Measurements from ENCODE around the gene BICDL2. TPM values are rescaled to one million over a fixed set of nuclear protein-coding genes. Genes with fewer than 3 reads are reported as not detected.
A peak's percentile ranks its signal among the peaks of the same experiment; 100 is the strongest.

The BICDL2 gene
- total and polyA plus RNA-seq, 2 donors (not counting 1 experiment from before 2014, with no cell fraction given) = not detected

GRCh38 chr16:3029491-3030221 is 7.1 kb downstream of the BICDL2 start:
- no peak overlapping the region for H3K27ac ChIP-seq (ENCODE audit: insufficient read depth, low read length)
- no peak overlapping the region for H2AFZ ChIP-seq (ENCODE audit: low read length)
- no peak for TF ChIP-seq CTCF (conservative IDR thresholded peaks at IDR 0.05 in 1 of 2, IDR thresholded peaks at IDR 0.05 in 1 of 2; ENCODE audit: low read depth in 1 of 2, low read length in 2 of 2)
- peak; percentile 65 for TF ChIP-seq EZH2 (IDR thresholded peaks at IDR 0.05; ENCODE audit: low read length, missing control alignments)
- no peaks in the 10 kb centered on the region for H3K79me2 ChIP-seq (ENCODE audit: control insufficient read depth, insufficient read depth, low read length)
- H3K9ac ChIP-seq (ENCODE audit: insufficient read depth, low read length) = no peak overlapping the region
- H3K36me3 ChIP-seq (ENCODE audit: control insufficient read depth, insufficient read depth, low read length) = peaks cover 16% of the 10 kb centered on the region
- peak overlapping the region; percentile 77 for H3K4me2 ChIP-seq (ENCODE audit: extremely low read depth, insufficient read depth, low read length)
- H3K27me3 ChIP-seq (ENCODE audit: control insufficient read depth, insufficient read depth, low read length) = peaks cover 17% of the 10 kb centered on the region
- H4K20me1 ChIP-seq (ENCODE audit: control insufficient read depth, extremely low read depth, insufficient read depth, low read length) = peaks cover 2% of the 10 kb centered on the region
- H3K9me3 ChIP-seq (ENCODE audit: control insufficient read depth, insufficient read depth, low read depth, low read length) = no peaks in the 10 kb centered on the region
- H3K4me3 ChIP-seq (replicated peaks in 1 of 4; ENCODE audit: control extremely low read depth in 1 of 4, insufficient read depth in 1 of 4, low read depth in 3 of 4, low read length in 4 of 4) = peak overlapping the region in 1 of 4 experiments; percentile 30
- peak in 1 of 2 donors; percentile 36 for DNase-seq (ENCODE audit: low read depth in 2 of 2)
- H3K4me1 ChIP-seq (ENCODE audit: control insufficient read depth, extremely low read depth, insufficient read depth, low read length) = no peaks in the 10 kb centered on the region

GRCh38 chr16:3028716-3029319 is 7.9 kb downstream of the BICDL2 start:
- no peaks in the 10 kb centered on the region for H3K79me2 ChIP-seq (ENCODE audit: control insufficient read depth, insufficient read depth, low read length)
- no peak for DNase-seq (ENCODE audit: low read depth in 2 of 2)
- H3K4me1 ChIP-seq (ENCODE audit: control insufficient read depth, extremely low read depth, insufficient read depth, low read length) = no peaks in the 10 kb centered on the region
- no peak overlapping the region for H3K4me2 ChIP-seq (ENCODE audit: extremely low read depth, insufficient read depth, low read length)
- peaks cover 12% of the 10 kb centered on the region for H3K27me3 ChIP-seq (ENCODE audit: control insufficient read depth, insufficient read depth, low read length)
- H3K9ac ChIP-seq (ENCODE audit: insufficient read depth, low read length) = no peak overlapping the region
- no peak overlapping the region for H3K4me3 ChIP-seq (replicated peaks in 1 of 4; ENCODE audit: control extremely low read depth in 1 of 4, insufficient read depth in 1 of 4, low read depth in 3 of 4, low read length in 4 of 4)
- no peak for TF ChIP-seq EZH2 (IDR thresholded peaks at IDR 0.05; ENCODE audit: low read length, missing control alignments)
- TF ChIP-seq CTCF (conservative IDR thresholded peaks at IDR 0.05 in 1 of 2, IDR thresholded peaks at IDR 0.05 in 1 of 2; ENCODE audit: low read depth in 1 of 2, low read length in 2 of 2) = no peak
- H3K27ac ChIP-seq (ENCODE audit: insufficient read depth, low read length) = no peak overlapping the region
- peaks cover 16% of the 10 kb centered on the region for H3K36me3 ChIP-seq (ENCODE audit: control insufficient read depth, insufficient read depth, low read length)
- no peak overlapping the region for H2AFZ ChIP-seq (ENCODE audit: low read length)
- H3K9me3 ChIP-seq (ENCODE audit: control insufficient read depth, insufficient read depth, low read depth, low read length) = no peaks in the 10 kb centered on the region
- peaks cover 2% of the 10 kb centered on the region for H4K20me1 ChIP-seq (ENCODE audit: control insufficient read depth, extremely low read depth, insufficient read depth, low read length)

GRCh38 chr16:3027983-3028715 is 8.6 kb downstream of the BICDL2 start:
- Histone ChIP-seq H3K4me3 (replicated peaks in 1 of 4; ENCODE audit: control extremely low read depth in 1 of 4, insufficient read depth in 1 of 4, low read depth in 3 of 4, low read length in 4 of 4) (no peak overlapping the region), H3K9ac (ENCODE audit: insufficient read depth, low read length) (no peak overlapping the region), H3K27me3 (ENCODE audit: control insufficient read depth, insufficient read depth, low read length) (peaks cover 9% of the 10 kb centered on the region), H3K36me3 (ENCODE audit: control insufficient read depth, insufficient read depth, low read length) (peaks cover 16% of the 10 kb centered on the region), H4K20me1 (ENCODE audit: control insufficient read depth, extremely low read depth, insufficient read depth, low read length) (peaks cover 2% of the 10 kb centered on the region), H2AFZ (ENCODE audit: low read length) (no peak overlapping the region), H3K27ac (ENCODE audit: insufficient read depth, low read length) (no peak overlapping the region), H3K4me1 (ENCODE audit: control insufficient read depth, extremely low read depth, insufficient read depth, low read length) (no peaks in the 10 kb centered on the region), H3K4me2 (ENCODE audit: extremely low read depth, insufficient read depth, low read length) (no peak overlapping the region), H3K79me2 (ENCODE audit: control insufficient read depth, insufficient read depth, low read length) (no peaks in the 10 kb centered on the region), H3K9me3 (ENCODE audit: control insufficient read depth, insufficient read depth, low read depth, low read length) (no peaks in the 10 kb centered on the region)
- no peak for TF ChIP-seq EZH2 (IDR thresholded peaks at IDR 0.05; ENCODE audit: low read length, missing control alignments)
- peak; percentile 24 to 57 for TF ChIP-seq CTCF (conservative IDR thresholded peaks at IDR 0.05 in 1 of 2, IDR thresholded peaks at IDR 0.05 in 1 of 2; ENCODE audit: low read depth in 1 of 2, low read length in 2 of 2)
- peak; percentile 57 to 61 for DNase-seq (ENCODE audit: low read depth in 2 of 2)

Data from fibroblast of lung (primary cell).